Caco-2 (cell line): ENCODE results near the gene PLXDC2. TPM values are rescaled to one million over a fixed set of nuclear protein-coding genes. Genes with fewer than 3 reads are reported as not detected.
"Not testable (repeated sequence)": the region's sequence is repeated elsewhere in the genome, so short reads cannot be mapped to it uniquely, and the experiment has no call there.

Experiments used
- BruUV-seq: library from RNA; stranded (reverse); fragments of 400-500 nt; replicated peaks from 2 replicates; lab custom pipeline; 2021; lab: Mats Ljungman, UMichigan
- CTCF ChIA-PET: fragments of 300-600 bp; sonication (Branson Sonifier 250); formaldehyde crosslinking; loops from one replicate; lab custom pipeline; 2022; ENCODE audit warnings: antibody characterized with exemption; lab: Charles Lee
- POLR2A ChIA-PET: fragments of 300-600 bp; sonication (Branson Sonifier 250); formaldehyde crosslinking; loops from one replicate; lab custom pipeline; 2022; ENCODE audit warnings: antibody characterized with exemption; lab: Charles Lee
- DNase-seq, 2 experiments: peaks; one replicate each; pipeline versions ENCODE4 v3.0.0 to v3.0.0-alpha.2; 2020 to 2022
- H3K27me3 ChIP-seq: replicated peaks from 2 replicates; pipeline ENCODE4 v1.6.0; 2011; ENCODE audit warnings: low read length; ENCODE audit not compliant: control insufficient read depth, insufficient read depth
- H3K36me3 ChIP-seq: 2 replicates; pipeline ENCODE4 v1.5.1; 2011; ENCODE audit warnings: low read length; ENCODE audit not compliant: control insufficient read depth, insufficient read depth
- H3K4me1 ChIP-seq: fragments of 250-450 bp; sonication (Bioruptor Pico); 2 replicates; pipeline ENCODE4 v1.5.1; 2020; ENCODE audit warnings: mild to moderate bottlenecking
- H3K4me3 ChIP-seq: 2 replicates; pipeline ENCODE4 v1.5.1; 2011; ENCODE audit warnings: low read depth, mild to moderate bottlenecking, control low read depth, low read length
- H3K9me3 ChIP-seq: fragments of 250-450 bp; sonication (Bioruptor Pico); 2 replicates; pipeline ENCODE4 v1.5.1; 2020; ENCODE audit warnings: mild to moderate bottlenecking, moderate library complexity
- H3K27ac Mint-ChIP-seq: one replicate; pipeline ENCODE4 v1.8.0; 2022; ENCODE audit warnings: mixed read lengths; ENCODE audit not compliant: unreplicated experiment
- H3K27me3 Mint-ChIP-seq: one replicate; pipeline ENCODE4 v1.8.0; 2022; ENCODE audit warnings: mixed read lengths; ENCODE audit not compliant: insufficient read depth, unreplicated experiment
- H3K36me3 Mint-ChIP-seq: one replicate; pipeline ENCODE4 v1.8.0; 2022; ENCODE audit warnings: mild to moderate bottlenecking, mixed read lengths; ENCODE audit not compliant: insufficient read depth, unreplicated experiment
- H3K4me1 Mint-ChIP-seq: one replicate; pipeline ENCODE4 v1.8.0; 2022; ENCODE audit warnings: low read depth, mixed read lengths; ENCODE audit not compliant: unreplicated experiment
- H3K4me3 Mint-ChIP-seq: one replicate; pipeline ENCODE4 v1.8.0; 2022; ENCODE audit warnings: mild to moderate bottlenecking, moderate library complexity, mixed read lengths; ENCODE audit not compliant: unreplicated experiment
- H3K9me3 Mint-ChIP-seq: one replicate; pipeline ENCODE4 v1.8.0; 2022; ENCODE audit warnings: mixed read lengths; ENCODE audit not compliant: unreplicated experiment
- CTCF ChIP-seq, 2 experiments: fragments of 200-600 bp in 1 of 2; IDR thresholded peaks; 1 replicate in 1 of 2; 2 replicates in 1 of 2; pipeline versions ENCODE4 v1.5.1 to v1.8.0; 2011 to 2022; ENCODE audit warnings: antibody characterized with exemption in 1 of 2, control low read depth in 1 of 2, inconsistent platforms in 1 of 2, low read depth in 1 of 2, low read length in 1 of 2, mild to moderate bottlenecking in 1 of 2, moderate library complexity in 1 of 2; ENCODE audit not compliant: insufficient read depth in 1 of 2, severe bottlenecking in 1 of 2, unreplicated experiment in 1 of 2
- intact Hi-C: fragments of 100-400 bp; cut with micrococcal nuclease; formaldehyde crosslinking; loops from one replicate; pipeline ENCODE4 v1.10.0; 2022; ENCODE audit not compliant: unreplicated experiment
- total RNA-seq: library from RNA; stranded (reverse); gene quantifications from 2 replicates; pipeline ENCODE4 v1.2.3, GENCODE V29; 2022

Gene PLXDC2
- total RNA-seq, 1 experiment from 2014 or later, result 0.54 TPM

- H3K4me1 Mint-ChIP-seq, result peaks cover 10% of the 10 kb centered on the region
- H3K27me3 Mint-ChIP-seq, result peaks cover 2% of the 10 kb centered on the region
- no peak for DNase-seq
- no peak overlapping the region for H3K27ac Mint-ChIP-seq
- no peak overlapping the region for H3K4me3 Mint-ChIP-seq
- no TSS peak for BruUV-seq
- Histone ChIP-seq H3K36me3 (no peaks in the 10 kb centered on the region), H3K9me3 (no peaks in the 10 kb centered on the region), H3K4me1 (peaks cover 20% of the 10 kb centered on the region), H3K27me3 (no peaks in the 10 kb centered on the region), H3K4me3 (no peak overlapping the region)
- no peaks in the 10 kb centered on the region for H3K36me3 Mint-ChIP-seq
- intact Hi-C loops, result no loop called here
- POLR2A ChIA-PET, result no interaction called here
- no peak for TF ChIP-seq CTCF (IDR thresholded peaks at IDR 0.05; ENCODE audit: insufficient read depth in 1 of 2, low read depth in 1 of 2, low read length in 1 of 2, severe bottlenecking in 1 of 2, unreplicated experiment in 1 of 2)
- CTCF ChIA-PET, result no interaction called here
- no peaks in the 10 kb centered on the region for H3K9me3 Mint-ChIP-seq
These were observed 364.5 kb downstream of the PLXDC2 start for GRCh38 chr10:20180766-20181165.

GRCh38 chr10:20181434-20181833, 365.2 kb downstream of the PLXDC2 start:
- peaks cover 10% of the 10 kb centered on the region for H3K4me1 Mint-ChIP-seq
- Histone ChIP-seq H3K27me3 (no peaks in the 10 kb centered on the region), H3K9me3 (no peaks in the 10 kb centered on the region), H3K36me3 (no peaks in the 10 kb centered on the region), H3K4me3 (no peak overlapping the region), H3K4me1 (peaks cover 25% of the 10 kb centered on the region)
- no peak overlapping the region for H3K4me3 Mint-ChIP-seq
- ChIA-PET POLR2A (no interaction called here), CTCF (no interaction called here)
- H3K36me3 Mint-ChIP-seq, result no peaks in the 10 kb centered on the region
- intact Hi-C loops, result no loop called here
- no peaks in the 10 kb centered on the region for H3K9me3 Mint-ChIP-seq
- no TSS peak for BruUV-seq
- H3K27me3 Mint-ChIP-seq, result peaks cover 2% of the 10 kb centered on the region
- H3K27ac Mint-ChIP-seq, result no peak overlapping the region
- no peak for TF ChIP-seq CTCF (IDR thresholded peaks at IDR 0.05; ENCODE audit: insufficient read depth in 1 of 2, low read depth in 1 of 2, low read length in 1 of 2, severe bottlenecking in 1 of 2, unreplicated experiment in 1 of 2)
- no peak for DNase-seq

GRCh38 chr10:20185116-20185515, 368.9 kb downstream of the PLXDC2 start:
- Mint-ChIP-seq H3K4me1 (peaks cover 10% of the 10 kb centered on the region), H3K4me3 (no peak overlapping the region), H3K9me3 (no peaks in the 10 kb centered on the region), H3K36me3 (no peaks in the 10 kb centered on the region), H3K27ac (peak overlapping the region; percentile 60), H3K27me3 (peaks cover 2% of the 10 kb centered on the region)
- Histone ChIP-seq H3K4me1 (peaks cover 25% of the 10 kb centered on the region), H3K9me3 (0 out of 2 replicates have a peak, but pooled peaks cover 5% of the 10 kb centered on the region), H3K36me3 (no peaks in the 10 kb centered on the region), H3K4me3 (no peak overlapping the region), H3K27me3 (no peaks in the 10 kb centered on the region)
- POLR2A ChIA-PET, result no interaction called here
- no peak for TF ChIP-seq CTCF (IDR thresholded peaks at IDR 0.05; ENCODE audit: insufficient read depth in 1 of 2, low read depth in 1 of 2, low read length in 1 of 2, severe bottlenecking in 1 of 2, unreplicated experiment in 1 of 2)
- BruUV-seq, result no TSS peak
- CTCF ChIA-PET, result no interaction called here
- DNase-seq, result peak; percentile 60 to 64
- intact Hi-C loops, result no loop called here

- H3K4me3 Mint-ChIP-seq, H3K27me3 Mint-ChIP-seq, H3K36me3 ChIP-seq, H3K36me3 Mint-ChIP-seq, H3K9me3 Mint-ChIP-seq, H3K4me3 ChIP-seq, CTCF ChIA-PET, H3K4me1 ChIP-seq, H3K9me3 ChIP-seq, POLR2A ChIA-PET, DNase-seq, intact Hi-C loops, H3K27ac Mint-ChIP-seq, H3K4me1 Mint-ChIP-seq, H3K27me3 ChIP-seq, BruUV-seq: not testable (repeated sequence)
These were observed 375.2 kb downstream of the PLXDC2 start for GRCh38 chr10:20191392-20191791.
